Ovary (tissue), 3 donors: Measurements from ENCODE around the gene C19orf33.

Experiments
- POLR2A ChIP-seq: fragments of 450-650 bp; IDR thresholded peaks from one replicate; pipeline ENCODE4 v1.6.1; 2017; ENCODE audit warnings: antibody characterized with exemption, mild to moderate bottlenecking, moderate library complexity
- TF ChIP-seq, protein P1 (sequence below), 3 donors: fragments of 450-650 bp in 2 of 3; fragments of 200-600 bp in 1 of 3; IDR thresholded peaks; one replicate each; pipeline versions ENCODE4 v1.5.1 to v1.8.0; 2016 to 2022; ENCODE audit warnings: antibody characterized with exemption in 3 of 3, mild to moderate bottlenecking in 1 of 3
- donor health status: DM: no; HTN: no; CAD: no.

DNA sequence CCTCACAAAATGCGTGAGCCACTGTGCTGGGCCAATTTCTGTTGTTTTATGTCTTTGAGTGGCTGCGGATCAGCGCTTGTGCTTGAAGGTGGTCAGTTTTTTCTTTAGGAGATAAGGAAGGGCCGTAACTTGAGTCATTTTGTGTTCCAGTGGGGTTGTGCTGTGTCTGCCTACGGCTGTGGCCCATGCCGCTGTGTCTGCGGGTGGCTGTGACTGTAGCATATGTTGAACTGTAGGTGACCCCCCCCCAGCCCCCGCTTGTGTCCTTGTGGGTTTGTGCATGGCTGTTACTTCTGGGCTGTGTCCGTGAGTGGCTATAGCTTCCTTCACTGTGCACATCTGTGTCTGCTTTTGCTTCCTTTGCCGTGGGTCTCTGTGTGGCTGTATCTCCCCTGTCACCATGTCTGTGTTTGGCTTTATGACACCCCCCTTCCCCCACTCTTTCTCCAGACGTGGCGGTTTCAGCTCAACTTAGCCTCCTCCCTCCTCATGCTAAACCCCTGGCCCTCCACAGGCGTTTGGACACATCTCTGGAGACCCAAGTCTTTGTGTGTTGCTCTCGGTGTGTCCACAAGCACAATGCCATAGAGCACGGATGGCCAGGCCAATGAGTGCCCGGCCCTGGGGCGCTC is 48.6 kb upstream of the C19orf33 start:
- TF ChIP-seq, protein P1, sequence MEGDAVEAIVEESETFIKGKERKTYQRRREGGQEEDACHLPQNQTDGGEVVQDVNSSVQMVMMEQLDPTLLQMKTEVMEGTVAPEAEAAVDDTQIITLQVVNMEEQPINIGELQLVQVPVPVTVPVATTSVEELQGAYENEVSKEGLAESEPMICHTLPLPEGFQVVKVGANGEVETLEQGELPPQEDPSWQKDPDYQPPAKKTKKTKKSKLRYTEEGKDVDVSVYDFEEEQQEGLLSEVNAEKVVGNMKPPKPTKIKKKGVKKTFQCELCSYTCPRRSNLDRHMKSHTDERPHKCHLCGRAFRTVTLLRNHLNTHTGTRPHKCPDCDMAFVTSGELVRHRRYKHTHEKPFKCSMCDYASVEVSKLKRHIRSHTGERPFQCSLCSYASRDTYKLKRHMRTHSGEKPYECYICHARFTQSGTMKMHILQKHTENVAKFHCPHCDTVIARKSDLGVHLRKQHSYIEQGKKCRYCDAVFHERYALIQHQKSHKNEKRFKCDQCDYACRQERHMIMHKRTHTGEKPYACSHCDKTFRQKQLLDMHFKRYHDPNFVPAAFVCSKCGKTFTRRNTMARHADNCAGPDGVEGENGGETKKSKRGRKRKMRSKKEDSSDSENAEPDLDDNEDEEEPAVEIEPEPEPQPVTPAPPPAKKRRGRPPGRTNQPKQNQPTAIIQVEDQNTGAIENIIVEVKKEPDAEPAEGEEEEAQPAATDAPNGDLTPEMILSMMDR (IDR thresholded peaks at IDR 0.05): no peak
- no peak for TF ChIP-seq POLR2A
